HG02571 (cell line): ENCODE measurements around the gene SORCS3.

Source experiments
- ATAC-seq: cut with Tn5 transposase; IDR thresholded peaks from one replicate; pipeline ENCODE4 v1.9.1; 2021; ENCODE audit warnings: mild to moderate bottlenecking, moderate library complexity; ENCODE audit not compliant: unreplicated experiment

SORCS3 gene

DNA sequence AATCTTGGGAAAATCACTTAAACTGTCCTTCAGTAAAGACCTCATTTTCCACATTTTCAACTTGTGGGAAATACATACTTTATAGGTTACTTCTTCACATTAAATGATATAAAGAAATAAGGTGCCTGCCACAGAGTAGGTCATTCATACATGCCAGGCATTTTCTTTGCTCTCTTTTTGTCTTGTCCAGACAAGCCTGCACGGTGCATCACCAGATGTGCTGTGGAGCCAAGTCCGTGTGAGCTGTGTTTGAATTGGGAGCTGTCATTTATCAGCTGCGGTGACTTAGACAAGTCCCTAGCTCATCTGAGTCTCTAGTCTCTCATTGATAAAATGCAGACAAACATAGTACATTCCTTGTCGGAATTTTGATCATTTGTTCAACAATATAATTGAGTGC, 432.9 kb downstream of the SORCS3 start:
- ATAC-seq, result no peak

DNA sequence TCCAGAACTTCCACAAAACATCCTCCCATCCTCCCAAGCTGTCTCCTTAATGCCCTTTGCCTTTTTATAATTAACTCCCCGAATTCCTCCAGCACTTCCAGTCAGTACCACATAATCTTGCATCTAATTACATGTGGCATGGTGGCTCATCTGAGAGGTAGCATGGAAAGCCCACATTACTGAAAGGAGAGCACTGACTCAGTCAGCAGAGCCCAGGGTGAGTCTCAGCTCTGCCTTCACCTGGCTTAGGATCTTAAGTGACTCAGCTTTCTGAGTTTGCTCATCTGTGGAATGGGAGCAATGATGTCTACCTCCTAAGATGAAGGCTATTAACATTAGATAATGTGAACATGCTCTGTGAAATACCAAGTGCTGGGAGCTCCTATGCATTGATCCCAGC, 433.9 kb downstream of the SORCS3 start:
- no peak for ATAC-seq

DNA sequence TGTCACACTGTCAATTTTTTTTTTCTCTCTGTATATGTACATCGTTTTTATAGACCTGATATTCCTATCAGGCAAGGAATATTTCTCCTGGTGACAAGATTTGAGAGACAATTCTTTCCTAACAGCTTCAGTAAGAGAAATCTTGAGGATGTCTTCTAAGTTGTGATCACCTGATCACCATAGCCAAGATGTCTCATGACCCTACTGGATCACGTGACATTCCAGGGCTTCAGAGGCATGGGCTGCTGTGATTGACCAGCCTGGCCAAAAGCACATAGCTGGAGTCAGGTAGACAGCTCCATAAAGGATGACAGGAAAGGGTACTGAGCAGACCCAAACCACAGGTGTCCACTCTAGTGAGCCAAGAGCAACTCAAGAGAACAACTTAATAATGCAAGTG, 444.9 kb downstream of the SORCS3 start:
- no peak for ATAC-seq

DNA sequence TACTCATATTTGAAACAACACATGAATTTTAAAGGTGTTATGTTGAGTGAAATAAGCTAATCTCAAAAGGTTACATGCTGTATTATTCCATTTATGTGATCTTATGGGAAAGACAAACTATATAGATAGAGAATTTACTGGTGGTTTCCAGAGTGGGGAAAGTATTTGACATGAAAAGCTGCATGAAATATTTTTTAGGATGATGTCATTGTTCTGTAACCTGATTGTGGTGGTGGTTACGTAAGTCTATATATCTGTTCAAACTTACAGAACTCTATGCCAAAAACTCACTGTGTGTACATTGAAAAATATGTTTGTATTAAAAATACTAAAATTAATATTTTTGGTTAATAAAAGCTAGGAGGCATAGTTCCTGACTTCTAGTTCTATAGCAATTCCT, 453.0 kb downstream of the SORCS3 start:
- no peak for ATAC-seq

DNA sequence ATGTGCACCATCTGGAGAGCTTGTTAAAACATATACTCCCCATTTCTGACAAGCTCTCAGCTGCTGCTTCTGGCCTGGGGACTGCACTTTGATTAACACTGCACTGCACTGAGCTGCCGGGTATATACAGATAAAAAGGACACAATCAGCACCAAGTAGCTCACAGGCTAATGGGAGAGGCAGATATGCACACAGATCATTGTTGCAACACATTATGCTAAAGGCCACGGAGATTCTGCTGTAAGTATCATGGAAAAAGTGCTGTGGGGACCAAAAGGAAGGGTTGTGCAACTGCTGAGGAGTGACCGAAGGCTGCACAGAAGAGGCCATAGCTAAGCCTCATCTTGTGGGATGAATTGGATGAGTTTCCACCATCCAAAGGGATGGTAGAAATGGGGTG, 455.2 kb downstream of the SORCS3 start:
- ATAC-seq, result no peak

DNA sequence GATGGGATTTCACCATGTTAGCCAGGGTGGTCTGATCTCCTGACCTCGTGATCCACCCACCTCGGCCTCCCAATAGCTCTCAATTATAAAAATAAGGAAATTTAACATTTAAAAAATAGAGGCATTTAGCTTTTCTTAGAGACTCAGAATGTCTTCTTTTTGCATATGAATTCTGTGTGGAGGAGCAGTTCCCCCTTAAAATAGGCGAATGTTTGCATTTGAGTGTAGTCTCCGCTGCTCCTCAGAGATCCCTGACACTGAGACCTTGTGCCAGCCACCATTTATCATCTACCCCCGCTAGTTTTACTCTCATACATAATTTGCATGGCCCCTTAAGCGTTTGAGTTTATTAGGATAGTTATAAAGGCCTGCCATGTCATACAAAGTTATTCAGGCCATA, 461.9 kb downstream of the SORCS3 start:
- ATAC-seq, result no peak

DNA sequence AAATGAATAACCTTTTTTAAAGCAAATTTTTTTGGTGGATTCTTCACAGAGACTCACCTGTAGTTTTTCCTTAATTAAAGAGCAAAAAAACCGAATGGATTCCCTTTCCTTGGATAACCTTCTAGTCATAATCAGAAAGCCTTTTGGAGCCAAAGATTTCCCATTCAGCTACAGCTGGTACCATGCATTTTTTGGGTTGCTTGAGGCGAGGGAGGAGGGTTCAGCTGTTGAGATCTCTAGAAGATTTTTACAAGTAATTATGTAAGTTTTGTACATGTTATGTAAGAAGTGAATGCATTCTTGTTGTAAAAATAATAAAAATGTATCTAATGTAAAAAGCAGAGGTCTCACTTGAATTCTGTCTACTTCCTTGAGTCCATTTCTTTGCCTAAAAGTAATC, 463.2 kb downstream of the SORCS3 start:
- no peak for ATAC-seq

DNA sequence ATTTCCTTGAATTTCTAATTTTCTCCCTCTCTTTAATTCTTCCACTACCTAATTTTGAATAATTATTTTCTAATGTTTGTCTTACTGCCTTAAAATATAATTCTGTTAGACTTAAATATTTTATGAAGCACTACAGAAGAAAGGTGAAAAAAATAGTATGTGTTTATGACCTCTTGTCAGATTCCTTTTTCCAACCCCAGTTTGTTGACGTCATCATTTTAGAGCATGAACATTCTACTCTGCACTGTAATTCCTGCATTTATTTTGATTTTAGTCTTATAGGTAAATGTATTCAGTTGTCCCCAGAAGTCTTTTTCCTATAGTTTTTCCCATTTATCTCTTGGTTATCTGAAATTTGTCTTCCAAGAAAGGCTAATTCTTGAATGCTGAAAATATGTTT, 468.1 kb downstream of the SORCS3 start:
- ATAC-seq, result no peak

DNA sequence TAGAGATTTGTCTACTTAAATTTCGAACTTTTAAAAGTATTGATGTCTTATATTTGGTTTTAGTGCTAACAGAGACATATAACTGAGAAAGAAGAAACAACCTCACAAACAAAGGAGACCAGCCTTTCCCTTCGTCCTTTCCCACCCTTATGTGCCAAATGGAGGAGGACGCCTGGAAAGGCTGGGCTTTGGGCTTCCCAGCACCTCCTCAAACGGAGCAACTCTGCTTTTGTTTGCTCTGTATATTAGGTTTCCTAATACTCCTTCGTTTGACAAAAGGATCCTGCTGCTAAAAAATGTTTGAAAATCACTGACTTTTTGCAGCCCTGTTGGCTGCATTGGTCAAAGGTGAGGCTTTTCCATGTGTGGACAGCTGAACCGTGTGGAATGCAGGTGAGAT, 471.8 kb downstream of the SORCS3 start:
- ATAC-seq, result no peak

DNA sequence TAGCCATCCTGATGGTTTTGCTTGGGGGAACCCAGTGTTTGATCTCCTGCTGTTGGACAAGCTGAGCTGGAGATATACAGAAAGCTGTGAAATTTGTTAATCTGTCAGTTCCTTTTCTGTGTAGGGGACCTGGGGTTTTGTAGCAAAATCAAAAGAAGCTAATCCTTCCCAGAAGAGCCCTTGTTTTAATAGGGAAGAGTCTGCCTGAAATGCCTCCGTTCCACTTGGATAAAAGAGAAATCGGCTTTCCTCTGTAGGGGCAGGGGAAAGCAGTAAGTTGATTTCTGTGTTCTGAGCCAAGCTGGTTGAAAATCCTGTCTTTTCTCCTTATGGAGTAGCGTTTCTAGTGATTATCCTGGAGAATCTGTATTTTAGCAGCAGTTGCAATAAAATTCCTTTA, 472.6 kb downstream of the SORCS3 start:
- ATAC-seq, result no peak

DNA sequence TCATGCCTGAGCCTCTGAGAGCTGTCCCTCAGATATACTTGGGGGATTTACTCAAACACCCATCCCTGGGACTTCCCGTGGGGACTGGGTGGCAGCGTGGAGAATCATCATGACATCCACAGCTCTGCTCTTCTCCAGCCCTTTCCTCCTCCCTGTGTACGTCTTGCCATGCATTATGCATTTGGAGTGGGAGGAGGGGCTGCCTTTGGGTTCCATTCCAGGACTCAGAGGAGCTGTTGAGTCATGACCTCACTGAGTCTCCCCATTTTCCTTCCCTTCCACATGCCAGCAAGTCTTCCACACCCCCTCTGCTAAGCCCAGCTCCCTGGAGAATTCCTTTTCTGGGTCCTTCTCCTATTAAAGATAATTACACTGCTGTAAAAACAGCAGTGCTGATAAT, 480.7 kb downstream of the SORCS3 start:
- ATAC-seq, result no peak

DNA sequence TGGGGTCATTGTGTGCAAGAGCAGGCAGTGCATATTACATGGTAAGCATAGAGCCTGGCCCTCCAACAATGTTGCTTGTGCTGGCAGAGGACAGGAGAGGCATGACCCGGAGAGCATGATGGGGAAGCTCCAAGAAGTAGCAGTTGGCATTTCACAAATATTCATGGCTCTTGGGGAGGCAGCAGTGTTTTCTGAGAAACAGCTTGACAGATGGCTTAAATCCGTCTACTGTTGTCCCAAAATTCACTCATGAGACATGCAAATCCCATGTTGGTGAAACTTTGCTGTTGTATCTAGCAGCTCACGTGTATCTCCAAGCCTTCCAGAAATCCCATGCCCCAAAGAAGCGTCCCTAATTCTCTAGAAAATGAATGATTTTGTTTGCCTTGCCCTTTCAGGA, 487.0 kb downstream of the SORCS3 start:
- no peak for ATAC-seq

DNA sequence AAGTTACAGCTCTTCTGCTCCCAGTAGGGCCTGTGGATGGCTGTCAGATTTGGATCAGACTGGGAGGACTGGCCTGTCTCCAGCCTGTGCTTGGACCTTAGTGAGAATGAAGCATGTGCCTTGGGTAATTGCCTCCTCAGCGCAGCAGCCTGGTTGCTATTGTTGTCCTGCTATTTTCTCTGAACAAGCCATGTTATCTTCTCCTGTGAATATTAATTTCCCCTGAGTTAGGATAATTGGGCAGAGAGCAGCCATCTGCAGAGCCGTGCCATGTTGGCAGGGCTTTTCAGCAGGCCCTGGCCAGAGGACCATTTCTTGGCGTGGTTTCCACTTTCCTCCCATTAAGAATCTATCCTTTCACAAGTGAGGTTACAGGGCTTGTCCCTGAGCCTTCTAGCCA, 497.3 kb downstream of the SORCS3 start:
- no peak for ATAC-seq

DNA sequence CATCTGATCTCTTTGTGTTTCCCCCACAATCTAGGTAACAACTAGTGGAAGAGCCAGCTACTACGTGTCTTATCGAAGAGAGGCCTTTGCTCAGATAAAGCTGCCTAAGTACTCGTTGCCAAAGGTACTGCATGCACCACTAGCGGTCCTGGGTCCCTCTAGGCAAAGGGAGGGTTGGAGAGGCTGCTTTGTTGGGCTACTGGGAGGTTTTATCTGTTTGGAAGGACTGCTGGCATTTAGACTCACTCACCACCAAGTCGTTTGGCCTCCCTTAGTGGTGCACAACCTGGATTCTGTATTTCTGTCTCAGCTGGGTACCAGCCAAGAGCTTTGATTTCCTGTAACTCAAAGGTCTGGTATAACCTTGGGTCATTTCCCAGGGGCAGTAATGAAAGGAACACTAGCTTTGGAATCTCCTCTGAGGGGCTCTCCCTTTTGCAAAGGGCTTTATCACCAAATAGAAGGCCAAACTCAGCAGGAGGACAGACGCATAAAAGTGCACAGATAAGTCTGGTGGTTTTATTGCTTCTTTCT, 498.3 kb downstream of the SORCS3 start:
- ATAC-seq, result no peak

DNA sequence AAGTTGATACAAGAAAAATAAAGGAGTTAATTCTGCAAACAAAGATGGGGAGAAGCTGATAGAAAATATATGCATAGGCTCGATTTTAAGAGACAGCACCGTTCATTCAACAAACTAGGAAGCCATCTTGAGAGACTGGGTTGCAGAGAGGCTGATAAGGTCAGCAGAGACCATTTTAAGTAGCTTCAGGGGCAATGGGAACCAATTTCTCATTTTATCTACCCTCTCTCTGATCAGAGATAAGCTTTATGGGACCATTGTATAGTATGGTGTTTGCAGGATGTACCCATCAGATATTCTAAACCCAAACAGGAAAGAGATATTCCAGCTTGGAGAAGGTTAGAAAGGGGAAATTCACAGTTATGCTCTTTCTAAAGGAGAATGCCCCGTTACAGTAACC, 499.5 kb downstream of the SORCS3 start:
- no peak for ATAC-seq

DNA sequence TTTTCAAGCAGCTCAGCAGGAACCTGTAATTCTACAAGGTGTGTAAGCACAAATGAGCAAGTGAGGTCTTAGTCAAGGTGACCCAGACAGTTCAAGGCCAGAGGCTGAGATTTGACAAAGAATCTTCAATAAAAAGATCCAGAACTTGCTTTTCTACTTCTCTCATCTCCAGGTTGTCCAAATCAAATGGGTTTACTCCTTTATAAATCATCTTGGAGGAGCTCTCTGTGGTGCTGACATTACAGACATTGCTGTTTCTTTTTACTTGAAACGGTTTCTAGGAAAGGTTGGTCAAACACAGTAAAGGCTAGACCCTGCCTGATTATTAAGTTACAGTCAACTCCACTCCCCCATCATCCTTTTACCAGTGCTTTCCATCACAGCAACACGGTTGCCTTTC, 504.6 kb downstream of the SORCS3 start:
- no peak for ATAC-seq

DNA sequence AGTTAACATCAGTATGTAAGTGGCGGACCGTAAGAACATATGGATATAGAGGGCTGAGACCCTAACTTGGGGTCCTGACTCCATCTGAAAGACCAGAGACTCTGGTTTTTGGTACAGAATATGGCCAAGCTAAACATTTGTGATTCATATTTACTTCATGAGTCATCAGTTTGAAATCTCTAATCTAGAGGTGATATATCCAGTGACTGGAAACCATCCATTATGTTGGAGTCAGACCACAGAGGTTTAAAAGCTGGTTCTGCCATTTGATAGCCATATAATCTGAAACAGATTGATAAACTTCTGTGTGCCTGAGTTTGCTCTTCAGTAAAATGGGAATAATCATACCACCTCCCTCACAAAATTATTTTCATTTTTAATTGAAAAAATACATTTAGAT, 505.3 kb downstream of the SORCS3 start:
- no peak for ATAC-seq

DNA sequence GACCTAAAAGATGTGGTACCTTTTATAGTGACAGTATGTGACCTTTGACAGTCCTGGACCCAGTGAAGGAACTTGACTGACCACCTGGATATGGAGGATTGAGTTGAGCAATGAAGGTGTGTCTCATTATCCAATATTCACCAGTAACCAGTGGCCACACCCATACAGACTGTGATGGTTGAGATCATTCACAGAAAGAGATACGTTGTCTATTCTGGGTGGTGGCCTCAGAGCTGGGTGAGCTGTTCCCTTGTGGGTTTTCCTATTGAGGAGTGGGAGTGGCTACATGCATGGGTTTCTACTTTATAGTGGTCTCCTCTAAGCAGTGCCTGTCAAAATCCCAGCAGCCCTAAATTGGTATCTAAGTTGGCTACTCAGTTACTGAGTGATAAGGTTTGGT, 507.4 kb downstream of the SORCS3 start:
- ATAC-seq, result no peak

DNA sequence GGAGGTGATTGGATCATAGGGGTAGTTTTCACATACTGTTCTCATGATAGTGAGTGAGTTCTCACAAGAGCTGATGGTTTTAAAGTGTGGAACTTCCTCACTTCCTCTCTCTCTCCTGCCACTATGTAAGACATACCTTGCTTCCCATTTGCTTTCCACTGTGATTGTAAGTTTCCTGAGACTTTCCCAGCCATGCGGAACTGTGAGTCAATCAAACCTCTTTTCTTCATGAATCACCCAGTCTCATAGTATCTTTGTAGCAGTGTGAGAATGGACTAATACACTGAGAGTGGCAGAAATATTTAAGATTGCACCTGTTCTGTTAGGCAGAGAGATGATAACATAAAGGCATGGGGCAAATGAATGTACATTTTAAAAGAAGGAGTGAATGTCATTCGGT, 507.8 kb downstream of the SORCS3 start:
- no peak for ATAC-seq

DNA sequence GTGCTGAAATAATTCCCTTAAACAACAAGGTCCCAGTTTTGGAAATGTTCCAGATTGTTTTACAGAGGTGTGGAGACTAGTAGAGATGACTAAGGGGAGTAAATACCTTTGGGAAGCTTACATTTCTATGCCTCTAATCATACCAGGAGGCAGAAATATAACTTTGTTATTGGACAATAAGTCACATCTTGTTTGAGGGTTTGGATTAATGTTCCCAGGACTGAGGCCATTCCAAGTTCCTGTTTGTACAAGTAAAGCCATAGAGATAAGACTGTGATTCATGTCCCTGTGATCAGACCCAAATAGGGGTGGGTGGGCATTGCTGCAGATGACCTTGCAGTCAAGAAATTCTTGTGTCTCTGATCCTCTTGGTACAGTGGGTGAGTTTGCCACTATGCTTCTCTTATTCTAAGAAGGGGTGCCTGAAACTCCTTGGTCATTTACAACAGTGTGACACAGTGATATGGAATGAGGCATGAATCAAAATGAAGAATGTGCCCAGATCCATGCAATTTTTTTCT, 508.3 kb downstream of the SORCS3 start:
- ATAC-seq, result no peak

DNA sequence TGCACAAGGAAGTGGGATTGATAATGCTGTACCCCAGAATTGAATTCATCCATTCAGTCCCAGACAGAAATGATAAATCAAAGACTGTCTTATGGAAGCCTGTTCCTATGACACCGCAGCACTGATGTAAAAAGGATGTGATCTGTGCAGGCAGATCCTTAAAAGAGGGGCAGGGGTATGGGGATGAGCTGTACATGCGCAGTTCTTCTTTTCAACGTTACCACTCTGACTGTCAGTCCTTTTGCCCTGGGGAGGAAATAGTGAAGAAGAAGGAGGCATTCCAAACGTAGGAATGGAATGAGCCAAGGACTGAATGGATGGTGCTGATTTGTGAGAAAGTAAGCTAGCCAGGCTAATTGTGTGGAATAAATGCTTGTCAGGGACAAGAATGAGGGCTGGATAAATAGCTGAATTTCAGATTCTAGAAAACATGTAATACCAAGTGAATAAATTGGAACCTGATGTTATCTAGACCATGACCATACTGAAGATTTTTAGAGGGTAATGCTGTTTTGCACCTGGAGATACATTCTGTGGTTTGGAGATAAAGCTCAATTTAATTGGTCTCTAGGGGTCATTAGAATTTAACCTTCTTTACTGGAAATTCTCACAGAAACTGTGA, 509.3 kb downstream of the SORCS3 start:
- ATAC-seq, result no peak

DNA sequence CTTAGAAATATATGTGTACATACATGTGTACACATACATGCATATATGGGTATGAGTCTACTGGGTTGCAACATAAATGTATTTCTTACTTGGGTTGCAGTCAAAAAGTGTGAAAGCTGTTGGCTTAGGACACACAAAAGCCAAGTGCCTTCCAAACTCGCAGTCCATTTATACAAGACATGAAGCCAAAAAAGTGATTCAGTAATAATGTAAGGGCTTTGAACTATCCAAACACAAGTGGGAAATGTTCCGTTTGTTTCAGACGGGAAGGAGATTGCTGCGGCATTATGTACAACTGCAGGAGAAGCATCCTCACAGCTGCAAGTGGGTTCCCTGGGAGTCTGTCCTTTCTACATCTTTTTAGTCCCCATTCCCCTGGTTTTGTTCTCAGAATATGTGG, 513.6 kb downstream of the SORCS3 start:
- ATAC-seq, result no peak

DNA sequence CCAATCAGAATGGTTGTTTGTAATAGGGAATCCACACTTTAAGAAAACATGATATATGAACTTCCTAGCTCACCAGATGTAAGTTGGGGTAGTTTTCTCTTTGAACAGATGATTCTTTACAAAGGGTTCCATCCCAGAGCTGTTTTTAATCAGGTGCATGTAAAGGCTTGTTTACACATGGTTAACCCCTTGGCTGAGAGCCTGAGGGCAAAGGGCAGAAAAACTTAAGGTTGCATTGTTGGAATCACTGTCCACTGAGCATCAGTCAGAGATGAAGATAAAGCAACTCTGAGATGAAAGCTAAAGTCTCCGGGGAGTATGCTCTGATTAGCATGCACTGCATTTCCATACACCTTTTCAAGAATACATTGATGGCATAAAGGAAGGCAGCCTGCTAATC, 518.2 kb downstream of the SORCS3 start:
- ATAC-seq, result no peak
